GM12801 (cell line): Measurements from ENCODE around the gene GTPBP2.

Source experiments
- CTCF ChIP-seq: IDR thresholded peaks from one replicate; pipeline ENCODE4 v1.5.1; 2011; ENCODE audit warnings: control low read depth; ENCODE audit not compliant: insufficient read length; ENCODE audit errors: extremely low read depth

The GTPBP2 gene

GRCh38 chr6:43671801-43672690, 43.0 kb upstream of the GTPBP2 start:
- no peak for TF ChIP-seq CTCF

- TF ChIP-seq CTCF, result no peak
These were observed 42.1 kb upstream of the GTPBP2 start for GRCh38 chr6:43671011-43671800.

GRCh38 chr6:43670623-43670986, 41.5 kb upstream of the GTPBP2 start:
- TF ChIP-seq CTCF, result no peak

- TF ChIP-seq CTCF, result no peak
These were observed 41.0 kb upstream of the GTPBP2 start for GRCh38 chr6:43669922-43670622.

GRCh38 chr6:43669050-43669921, 40.2 kb upstream of the GTPBP2 start:
- no peak for TF ChIP-seq CTCF

- TF ChIP-seq CTCF, result no peak
These were observed 39.3 kb upstream of the GTPBP2 start for GRCh38 chr6:43668151-43669028.
